Stimulated activated naive B cell treated with anti-CD40 and anti-IgM and Interleukin-4, amounts not matched to agents 10 μg/mL and 1 μg/mL and 100 μg/mL, for 72 hours (primary cell): ENCODE data around the gene RABAC1.
A peak's percentile ranks its signal among the peaks of the same experiment; 100 is the strongest.

Source experiments
- ATAC-seq, 2 donors: fragments of 150-1000 bp; cut with Tn5 transposase; replicated peaks; 2 replicates each; pipeline ENCODE4 v1.10.0; 2021; ENCODE audit warnings: moderate library complexity in 1 of 2
- DNase-seq: peaks from one replicate; pipeline ENCODE4 v3.0.0; 2021
- H3K27ac Mint-ChIP-seq: one replicate; pipeline ENCODE4 v1.8.0; 2022; ENCODE audit warnings: mild to moderate bottlenecking, mixed read lengths
- H3K27me3 Mint-ChIP-seq, 2 donors: one replicate each; pipeline ENCODE4 v1.8.0; 2022; ENCODE audit warnings: mixed read lengths in 2 of 2
- H3K36me3 Mint-ChIP-seq, 2 donors: one replicate each; pipeline ENCODE4 v1.8.0; 2022; ENCODE audit warnings: mixed read lengths in 2 of 2, mild to moderate bottlenecking in 1 of 2
- H3K4me1 Mint-ChIP-seq, 2 donors: one replicate each; pipeline ENCODE4 v1.8.0; 2022; ENCODE audit warnings: mixed read lengths in 2 of 2, mild to moderate bottlenecking in 1 of 2
- H3K4me3 Mint-ChIP-seq, 2 donors: one replicate each; pipeline ENCODE4 v1.8.0; 2022; ENCODE audit warnings: mild to moderate bottlenecking in 2 of 2, mixed read lengths in 2 of 2, moderate library complexity in 1 of 2
- H3K9me3 Mint-ChIP-seq, 2 donors: one replicate each; pipeline ENCODE4 v1.8.0; 2022; ENCODE audit warnings: mixed read lengths in 2 of 2, mild to moderate bottlenecking in 1 of 2

RABAC1 gene

GRCh38 chr19:41959056-41960053 lies at the start of gene RABAC1:
RABAC1 (minus strand) TSS chr19:41959321; CDS start chr19:41959292, 29 bp downstream.
- Mint-ChIP-seq H3K27ac (peak within 1 kb of the TSS; percentile 91), H3K9me3 (no peaks in the 10 kb centered on the region), H3K4me1 (peaks cover 17 to 24% of the 10 kb centered on the region in 2 donors), H3K4me3 (peak within 1 kb of the TSS; percentile 90 to 94), H3K36me3 (peaks cover 0 to 9% of the 10 kb centered on the region in 2 donors), H3K27me3 (no peaks in the 10 kb centered on the region)
- peak; percentile 80 for DNase-seq
- peak; percentile 93 to 94 for ATAC-seq

GRCh38 chr19:42006569-42006968 lies 47.4 kb upstream of the RABAC1 start:
- Mint-ChIP-seq H3K9me3 (no peaks in the 10 kb centered on the region), H3K4me3 (no peak overlapping the region), H3K4me1 (no peaks in the 10 kb centered on the region), H3K27me3 (peaks cover 24 to 30% of the 10 kb centered on the region in 2 donors), H3K36me3 (no peaks in the 10 kb centered on the region), H3K27ac (no peak overlapping the region)
- no peak for DNase-seq
- no peak for ATAC-seq

GRCh38 chr19:42005504-42005903 lies 46.4 kb upstream of the RABAC1 start:
- DNase-seq (no peak), ATAC-seq (no peak)
- no peak overlapping the region for H3K4me3 Mint-ChIP-seq
- no peaks in the 10 kb centered on the region for H3K4me1 Mint-ChIP-seq
- no peaks in the 10 kb centered on the region for H3K9me3 Mint-ChIP-seq
- H3K36me3 Mint-ChIP-seq, result no peaks in the 10 kb centered on the region
- peaks cover 30 to 31% of the 10 kb centered on the region in 2 donors for H3K27me3 Mint-ChIP-seq
- H3K27ac Mint-ChIP-seq, result no peak overlapping the region

- peaks cover 44 to 45% of the 10 kb centered on the region in 2 donors for H3K27me3 Mint-ChIP-seq
- no peak for DNase-seq
- H3K4me1 Mint-ChIP-seq, result peaks cover 0 to 5% of the 10 kb centered on the region in 2 donors
- H3K9me3 Mint-ChIP-seq, result no peaks in the 10 kb centered on the region
- no peaks in the 10 kb centered on the region for H3K36me3 Mint-ChIP-seq
- ATAC-seq, result no peak
- H3K27ac Mint-ChIP-seq, result no peak overlapping the region
- no peak overlapping the region for H3K4me3 Mint-ChIP-seq
These were observed 44.6 kb upstream of the RABAC1 start for GRCh38 chr19:42003506-42004294.

- Mint-ChIP-seq H3K27me3 (peaks cover 65 to 69% of the 10 kb centered on the region in 2 donors), H3K4me1 (peaks cover 30% of the 10 kb centered on the region in 2 donors), H3K27ac (no peak overlapping the region), H3K4me3 (no peak overlapping the region), H3K9me3 (no peaks in the 10 kb centered on the region), H3K36me3 (no peaks in the 10 kb centered on the region)
- DNase-seq, result no peak
- no peak for ATAC-seq
These were observed 40.7 kb upstream of the RABAC1 start for GRCh38 chr19:41999878-42000208.

- no peak overlapping the region for H3K27ac Mint-ChIP-seq
- H3K4me3 Mint-ChIP-seq, result peak overlapping the region; percentile 30 to 62
- DNase-seq, result no peak
- H3K36me3 Mint-ChIP-seq, result no peaks in the 10 kb centered on the region
- peaks cover 30 to 31% of the 10 kb centered on the region in 2 donors for H3K4me1 Mint-ChIP-seq
- no peaks in the 10 kb centered on the region for H3K9me3 Mint-ChIP-seq
- H3K27me3 Mint-ChIP-seq, result peaks cover 70 to 74% of the 10 kb centered on the region in 2 donors
- no peak for ATAC-seq
These were observed 40.2 kb upstream of the RABAC1 start for GRCh38 chr19:41999071-41999877.

GRCh38 chr19:41998246-41999020 lies 39.3 kb upstream of the RABAC1 start:
- Mint-ChIP-seq H3K4me1 (peaks cover 32 to 33% of the 10 kb centered on the region in 2 donors), H3K36me3 (no peaks in the 10 kb centered on the region), H3K9me3 (no peaks in the 10 kb centered on the region), H3K27me3 (peaks cover 65 to 76% of the 10 kb centered on the region in 2 donors), H3K27ac (peak overlapping the region; percentile 79), H3K4me3 (peak overlapping the region; percentile 71 to 79)
- DNase-seq, result peak; percentile 41
- peak; percentile 27 to 31 for ATAC-seq

GRCh38 chr19:41997851-41998229 lies 38.7 kb upstream of the RABAC1 start:
- Mint-ChIP-seq H3K4me3 (peak overlapping the region; percentile 71 to 79), H3K27me3 (peaks cover 64 to 76% of the 10 kb centered on the region in 2 donors)
- ATAC-seq, result peak; percentile 51 to 52

GRCh38 chr19:41997121-41997850 lies 38.2 kb upstream of the RABAC1 start:
- Mint-ChIP-seq H3K27me3 (peaks cover 66 to 78% of the 10 kb centered on the region in 2 donors), H3K27ac (peak overlapping the region; percentile 79), H3K4me1 (peaks cover 36 to 39% of the 10 kb centered on the region in 2 donors), H3K9me3 (no peaks in the 10 kb centered on the region), H3K4me3 (peak overlapping the region; percentile 71 to 79), H3K36me3 (no peaks in the 10 kb centered on the region)
- DNase-seq (peak; percentile 17), ATAC-seq (peak; percentile 46 to 51)

More at GRCh38 chr19:41997851-41998229, 38.7 kb upstream of the RABAC1 start:
- DNase-seq, result peak; percentile 18
- Mint-ChIP-seq H3K9me3 (no peaks in the 10 kb centered on the region), H3K27ac (peak overlapping the region; percentile 79), H3K4me1 (peaks cover 35 to 36% of the 10 kb centered on the region in 2 donors), H3K36me3 (no peaks in the 10 kb centered on the region)

GRCh38 chr19:41995959-41996797 lies 37.1 kb upstream of the RABAC1 start:
- Mint-ChIP-seq H3K27me3 (peaks cover 62 to 71% of the 10 kb centered on the region in 2 donors), H3K9me3 (no peaks in the 10 kb centered on the region), H3K27ac (no peak overlapping the region), H3K36me3 (no peaks in the 10 kb centered on the region), H3K4me3 (peak overlapping the region in 1 of 2 donors; percentile 5), H3K4me1 (peaks cover 36 to 39% of the 10 kb centered on the region in 2 donors)
- no peak for DNase-seq
- ATAC-seq, result no peak

- H3K27me3 Mint-ChIP-seq, result peaks cover 61 to 64% of the 10 kb centered on the region in 2 donors
- H3K27ac Mint-ChIP-seq, result no peak overlapping the region
- no peaks in the 10 kb centered on the region for H3K9me3 Mint-ChIP-seq
- DNase-seq (no peak), ATAC-seq (no peak)
- H3K36me3 Mint-ChIP-seq, result no peaks in the 10 kb centered on the region
- peak overlapping the region; percentile 8 to 11 for H3K4me3 Mint-ChIP-seq
- H3K4me1 Mint-ChIP-seq, result peaks cover 36 to 39% of the 10 kb centered on the region in 2 donors
These were observed 36.2 kb upstream of the RABAC1 start for GRCh38 chr19:41994994-41995958.
